ENCODE results near the gene CCDC117.

GRCh38 chr22:28815729-28816128 lies 43.2 kb downstream of the CCDC117 start:
- TF ChIP-seq CTCF (IDR thresholded peaks at IDR 0.05) (no peak), POLR2A (IDR thresholded peaks at IDR 0.05) (no peak)

Data from right lobe of liver (tissue), 4 donors.